B cell (primary cell): ENCODE results near the gene CBX5. TPM values are rescaled to one million over a fixed set of nuclear protein-coding genes. Genes with fewer than 3 reads are reported as not detected.

ENCODE experiments used
- ATAC-seq: fragments of 200-7000 bp; cut with Tn5 transposase; one replicate; pipeline ENCODE4 v1.10.0; 2021; ENCODE audit warnings: low read depth, mild to moderate bottlenecking, moderate number of reproducible peaks, moderate library complexity
- CTCF ChIA-PET: fragments of 350-600 bp; sonication (Branson Sonifier 250); formaldehyde crosslinking; loops from one replicate; lab custom pipeline; 2021; ENCODE audit warnings: antibody characterized with exemption, inconsistent platforms; lab: Charles Lee
- POLR2A ChIA-PET: fragments of 350-600 bp; sonication (Branson Sonifier 250); formaldehyde crosslinking; loops from one replicate; lab custom pipeline; 2021; ENCODE audit warnings: antibody characterized with exemption; lab: Charles Lee
- DNase-seq: peaks from one replicate; pipeline ENCODE4 v3.0.0; 2013
- H2AFZ ChIP-seq: 2 replicates; pipeline ENCODE4 v1.6.1; 2012; ENCODE audit warnings: mild to moderate bottlenecking, low read depth, low read length; ENCODE audit not compliant: insufficient read depth, poor library complexity, severe bottlenecking
- H3K27ac ChIP-seq, 2 donors: 1 replicate in 1 of 2; 2 replicates in 1 of 2; pipeline ENCODE4 v1.5.1; 2012 to 2013; ENCODE audit warnings: low read length in 2 of 2, mild to moderate bottlenecking in 2 of 2, moderate library complexity in 1 of 2
- H3K27me3 ChIP-seq, 4 experiments: fragments of 200-600 bp in 1 of 4; sonication (generic) in 1 of 4; replicated peaks in 1 of 4; 1 replicate in 2 of 4; 2 replicates in 2 of 4; pipeline versions ENCODE4 v1.6.1 to v1.7.0; 2013 to 2016; ENCODE audit warnings: low read length in 3 of 4, mild to moderate bottlenecking in 2 of 4, mixed read lengths in 1 of 4, moderate library complexity in 1 of 4; ENCODE audit not compliant: insufficient read depth in 4 of 4, control insufficient read depth in 3 of 4; ENCODE audit errors: control extremely low read depth in 1 of 4
- H3K36me3 ChIP-seq, 2 experiments: replicated peaks in 1 of 2; 1 replicate in 1 of 2; 2 replicates in 1 of 2; pipeline versions ENCODE4 v1.6.1 to v1.7.1; 2013; ENCODE audit warnings: low read length in 1 of 2; ENCODE audit not compliant: insufficient read depth in 2 of 2, control insufficient read depth in 1 of 2; ENCODE audit errors: control extremely low read depth in 1 of 2, extremely low read depth in 1 of 2
- H3K4me1 ChIP-seq, 2 donors: fragments of 200-600 bp in 1 of 2; sonication (generic) in 1 of 2; 1 replicate in 1 of 2; 2 replicates in 1 of 2; pipeline versions ENCODE4 v1.5.1 to v1.6.1; 2013 to 2017; ENCODE audit warnings: low read length in 2 of 2; ENCODE audit not compliant: control insufficient read depth in 2 of 2, insufficient read depth in 2 of 2
- H3K4me2 ChIP-seq: replicated peaks from 2 replicates; pipeline ENCODE3; 2012; ENCODE audit warnings: mild to moderate bottlenecking, low read depth, low read length; ENCODE audit not compliant: poor library complexity, severe bottlenecking
- H3K4me3 ChIP-seq, 5 experiments: fragments of 200-600 bp in 1 of 5; sonication (generic) in 1 of 5; 1 replicate in 3 of 5; 2 replicates in 2 of 5; pipeline versions ENCODE4 v1.5.1 to v1.7.0; 2011 to 2016; ENCODE audit warnings: low read length in 4 of 5, mild to moderate bottlenecking in 4 of 5, low read depth in 2 of 5, control low read depth in 1 of 5, moderate library complexity in 1 of 5; ENCODE audit not compliant: insufficient read depth in 1 of 5; ENCODE audit errors: control extremely low read depth in 1 of 5, extremely low read depth in 1 of 5
- H3K79me2 ChIP-seq: fragments of 200-600 bp; sonication (generic); one replicate; pipeline ENCODE4 v1.6.0; 2016; ENCODE audit warnings: low read length; ENCODE audit not compliant: control insufficient read depth, insufficient read depth
- H3K9ac ChIP-seq: fragments of 200-600 bp; sonication (generic); 2 replicates; pipeline ENCODE4 v1.6.1; 2017; ENCODE audit warnings: mild to moderate bottlenecking, low read length, moderate library complexity
- H3K9me3 ChIP-seq, 3 donors: one replicate each; pipeline versions ENCODE4 v1.6.1 to v1.7.1; 2013; ENCODE audit warnings: low read length in 2 of 3; ENCODE audit not compliant: control insufficient read depth in 2 of 3, insufficient read depth in 1 of 3; ENCODE audit errors: control extremely low read depth in 1 of 3
- H4K20me1 ChIP-seq: 2 replicates; pipeline ENCODE4 v1.6.0; 2012; ENCODE audit warnings: mild to moderate bottlenecking, low read length; ENCODE audit not compliant: insufficient read depth, control insufficient read depth, poor library complexity, severe bottlenecking
- H3K27ac Mint-ChIP-seq: one replicate; pipeline ENCODE4 v1.8.0; 2021; ENCODE audit warnings: mixed read lengths
- H3K27me3 Mint-ChIP-seq: one replicate; pipeline ENCODE4 v1.8.0; 2021; ENCODE audit warnings: mixed read lengths
- H3K4me1 Mint-ChIP-seq: one replicate; pipeline ENCODE4 v1.8.0; 2021; ENCODE audit warnings: mixed read lengths
- H3K4me3 Mint-ChIP-seq: one replicate; pipeline ENCODE4 v1.8.0; 2021; ENCODE audit warnings: mixed read lengths
- H3K9me3 Mint-ChIP-seq: one replicate; pipeline ENCODE4 v1.8.0; 2022; ENCODE audit warnings: mixed read lengths; ENCODE audit not compliant: insufficient read depth
- EZH2 ChIP-seq: IDR thresholded peaks from 2 replicates; pipeline ENCODE4 v1.6.1; 2012; ENCODE audit warnings: borderline replicate concordance, low read depth, mild to moderate bottlenecking, moderate library complexity, low read length; ENCODE audit not compliant: insufficient read depth, poor library complexity, severe bottlenecking
- WGBS: methylation state at CpG from one replicate; pipeline ENCODE4 v1.1.5; 2013; ENCODE audit warnings: missing lambda C conversion rate; ENCODE audit not compliant: insufficient coverage; 5-methylcytosine and 5-hydroxymethylcytosine counted together
- intact Hi-C: fragments of 100-400 bp; cut with micrococcal nuclease; formaldehyde crosslinking; loops from one replicate; pipeline ENCODE4 v1.10.0; 2022
- polyA plus RNA-seq: library from polyadenylated mRNA; depleted of rRNA; stranded (reverse); fragments of >200 nt; gene quantifications from 2 replicates; pipeline ENCODE4 v1.2.3, GENCODE V29; 2012
- total RNA-seq, 2 donors: library from RNA; stranded (reverse); fragments of 120-200 nt in 1 of 2; gene quantifications; 1 replicate in 1 of 2; 2 replicates in 1 of 2; pipeline versions ENCODE4 v1.2.3 to v1.2.4, GENCODE V29; 2013 to 2022
- TF ChIP-seq, protein P1 (sequence below): fragments of 200-600 bp; IDR thresholded peaks from one replicate; pipeline ENCODE4 v1.8.0; 2022; ENCODE audit warnings: antibody characterized with exemption, mild to moderate bottlenecking

CBX5 gene
- total and polyA plus RNA-seq, 2 donors (not counting 1 experiment from before 2014, with no cell fraction given): 10.5 to 66.2 TPM

DNA sequence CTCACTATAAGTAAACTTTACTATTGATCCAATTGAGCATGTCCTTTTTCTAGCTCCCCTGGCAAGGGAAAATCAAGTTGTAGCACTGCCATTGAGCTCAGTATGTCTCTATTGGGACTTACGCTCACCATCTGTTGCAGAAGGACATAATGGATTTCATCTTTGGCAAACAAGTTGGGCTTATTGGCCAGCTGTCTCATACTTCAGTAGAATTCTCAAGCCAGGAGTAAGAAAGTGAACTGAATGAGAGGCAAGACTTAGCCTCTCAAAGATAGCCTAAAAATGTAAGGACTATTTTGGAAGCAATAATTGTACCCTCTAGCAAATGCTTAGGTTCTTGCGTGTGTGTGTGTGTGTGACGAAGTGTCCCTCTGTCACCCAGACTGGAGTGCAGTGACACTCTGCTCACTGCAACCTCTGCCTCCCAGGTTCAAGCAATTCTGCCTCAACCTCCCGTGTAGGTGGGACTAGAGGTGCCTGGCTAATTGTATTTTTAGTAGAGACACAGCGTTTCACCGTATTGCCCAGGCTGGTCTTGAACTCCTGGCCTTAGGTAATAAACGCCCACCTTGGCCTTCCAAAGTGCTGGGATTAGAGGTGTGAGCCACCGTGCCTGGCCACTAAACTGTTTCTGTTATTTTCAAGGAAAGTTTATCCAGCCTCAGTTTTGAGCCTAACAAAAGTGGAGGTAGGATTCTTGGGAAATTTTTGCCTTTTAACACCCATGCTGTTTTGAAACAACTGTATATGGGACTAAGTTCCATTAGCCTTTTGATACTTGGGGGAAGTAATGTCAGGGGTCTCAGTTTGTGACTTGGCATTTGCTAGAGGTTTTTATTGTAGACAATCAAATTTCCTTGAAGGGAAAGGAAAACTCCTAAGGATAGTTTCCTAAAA is 7.6 kb upstream of the CBX5 start:
- H3K27me3 ChIP-seq: no peaks in the 10 kb centered on the region
- no peak overlapping the region for H3K9ac ChIP-seq
- no peaks in the 10 kb centered on the region for H3K9me3 ChIP-seq
- peaks cover 50% of the 10 kb centered on the region for H3K4me1 Mint-ChIP-seq
- H2AFZ ChIP-seq: no peak overlapping the region
- no peak overlapping the region for H3K27ac Mint-ChIP-seq
- peaks cover 10% of the 10 kb centered on the region for H3K79me2 ChIP-seq
- H3K4me2 ChIP-seq: no peak overlapping the region
- no peaks in the 10 kb centered on the region for H3K9me3 Mint-ChIP-seq
- ChIA-PET POLR2A (interaction anchor here (1.6 kb wide), 1 partner anchor 37 kb away, joined by 5 read pairs; the partner anchor contains the start of gene COPZ1), CTCF (interaction anchor here (1.1 to 2.3 kb wide), 5 partner anchors 13 to 50 kb away, joined by 4 to 12 read pairs (median 7); partner anchors contain the start of genes COPZ1 and NFE2)
- intact Hi-C loops: no loop called here
- TF ChIP-seq, protein P1, sequence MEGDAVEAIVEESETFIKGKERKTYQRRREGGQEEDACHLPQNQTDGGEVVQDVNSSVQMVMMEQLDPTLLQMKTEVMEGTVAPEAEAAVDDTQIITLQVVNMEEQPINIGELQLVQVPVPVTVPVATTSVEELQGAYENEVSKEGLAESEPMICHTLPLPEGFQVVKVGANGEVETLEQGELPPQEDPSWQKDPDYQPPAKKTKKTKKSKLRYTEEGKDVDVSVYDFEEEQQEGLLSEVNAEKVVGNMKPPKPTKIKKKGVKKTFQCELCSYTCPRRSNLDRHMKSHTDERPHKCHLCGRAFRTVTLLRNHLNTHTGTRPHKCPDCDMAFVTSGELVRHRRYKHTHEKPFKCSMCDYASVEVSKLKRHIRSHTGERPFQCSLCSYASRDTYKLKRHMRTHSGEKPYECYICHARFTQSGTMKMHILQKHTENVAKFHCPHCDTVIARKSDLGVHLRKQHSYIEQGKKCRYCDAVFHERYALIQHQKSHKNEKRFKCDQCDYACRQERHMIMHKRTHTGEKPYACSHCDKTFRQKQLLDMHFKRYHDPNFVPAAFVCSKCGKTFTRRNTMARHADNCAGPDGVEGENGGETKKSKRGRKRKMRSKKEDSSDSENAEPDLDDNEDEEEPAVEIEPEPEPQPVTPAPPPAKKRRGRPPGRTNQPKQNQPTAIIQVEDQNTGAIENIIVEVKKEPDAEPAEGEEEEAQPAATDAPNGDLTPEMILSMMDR: no peak
- no peak for TF ChIP-seq EZH2
- H3K4me1 ChIP-seq: peaks cover 38 to 46% of the 10 kb centered on the region in 2 donors
- ATAC-seq (no peak), DNase-seq (no peak)
- H3K27me3 Mint-ChIP-seq: no peaks in the 10 kb centered on the region
- H3K4me3 ChIP-seq: no peak overlapping the region
- peaks cover 33% of the 10 kb centered on the region for H4K20me1 ChIP-seq
- no peak overlapping the region for H3K27ac ChIP-seq
- peaks cover under 1 to 60% of the 10 kb centered on the region in 2 experiments for H3K36me3 ChIP-seq
- 81% methylated on average over 5 of the region's 8 CpGs for WGBS
- H3K4me3 Mint-ChIP-seq: no peak overlapping the region
